Panc1 (cell line): ENCODE data around the gene TTYH2.

Experiments used
- CTCF ChIP-seq: fragments of 450-650 bp; IDR thresholded peaks from 2 replicates; pipeline ENCODE4 v1.5.1; 2017; ENCODE audit warnings: mild to moderate bottlenecking
- POLR2AphosphoS5 ChIP-seq: IDR thresholded peaks from 2 replicates; pipeline ENCODE4 v1.6.1; 2012; ENCODE audit warnings: mild to moderate bottlenecking, low read depth, low read length, moderate library complexity
- REST ChIP-seq, 2 experiments: IDR thresholded peaks; 2 replicates each; pipeline ENCODE4 v1.6.1; 2011 to 2012; ENCODE audit warnings: low read depth in 2 of 2, control low read depth in 1 of 2, low read length in 1 of 2, mild to moderate bottlenecking in 1 of 2, moderate library complexity in 1 of 2; ENCODE audit not compliant: insufficient read depth in 1 of 2

- no peak for TF ChIP-seq CTCF
- TF ChIP-seq POLR2AphosphoS5 = no peak
- no peak for TF ChIP-seq REST (IDR thresholded peaks at IDR 0.05; ENCODE audit: insufficient read depth in 1 of 2, low read depth in 2 of 2, low read length in 1 of 2)
Observed at GRCh38 chr17:74283371-74283673, 70.0 kb downstream of the TTYH2 start.
